Liver (tissue), 9 donors: ENCODE results near the gene CRLF3. TPM values are rescaled to one million over a fixed set of nuclear protein-coding genes. Genes with fewer than 3 reads are reported as not detected.

Experiments
- DNase-seq: peaks from one replicate; pipeline ENCODE4 v3.0.0-alpha.2; 2017; ENCODE audit warnings: low spot score
- H3K27ac ChIP-seq, 2 donors: one replicate each; pipeline ENCODE4 v1.7.0; 2013; ENCODE audit warnings: inconsistent platforms in 2 of 2, low read length in 2 of 2, control low read depth in 1 of 2, low read depth in 1 of 2, mild to moderate bottlenecking in 1 of 2
- H3K27me3 ChIP-seq, 4 donors: one replicate each; pipeline versions ENCODE4 v1.6.1 to v1.7.0; 2013; ENCODE audit warnings: low read length in 3 of 4, inconsistent platforms in 1 of 4, mild to moderate bottlenecking in 1 of 4, moderate library complexity in 1 of 4; ENCODE audit not compliant: control insufficient read depth in 4 of 4, insufficient read depth in 4 of 4
- H3K36me3 ChIP-seq, 4 donors: one replicate each; pipeline versions ENCODE4 v1.6.1 to v1.7.0; 2013; ENCODE audit warnings: low read length in 3 of 4, mild to moderate bottlenecking in 3 of 4, low read depth in 1 of 4, moderate library complexity in 1 of 4; ENCODE audit not compliant: control insufficient read depth in 4 of 4, insufficient read depth in 3 of 4
- H3K4me1 ChIP-seq, 4 donors: one replicate each; pipeline versions ENCODE4 v1.6.1 to v1.7.0; 2013; ENCODE audit warnings: low read length in 3 of 4, mild to moderate bottlenecking in 3 of 4, moderate library complexity in 1 of 4; ENCODE audit not compliant: control insufficient read depth in 4 of 4, insufficient read depth in 4 of 4
- H3K4me3 ChIP-seq, 3 donors: one replicate each; pipeline versions ENCODE4 v1.6.1 to v1.7.0; 2013; ENCODE audit warnings: low read length in 3 of 3, control low read depth in 1 of 3, low read depth in 1 of 3, mild to moderate bottlenecking in 1 of 3
- H3K9ac ChIP-seq, 2 donors: one replicate each; pipeline ENCODE4 v1.7.0; 2013; ENCODE audit warnings: low read length in 2 of 2, mild to moderate bottlenecking in 2 of 2, moderate library complexity in 2 of 2, control low read depth in 1 of 2, low read depth in 1 of 2
- H3K9me3 ChIP-seq, 4 donors: one replicate each; pipeline versions ENCODE4 v1.6.1 to v1.7.0; 2013; ENCODE audit warnings: low read length in 3 of 4; ENCODE audit not compliant: control insufficient read depth in 4 of 4
- EGR1 ChIP-seq, 2 donors: IDR thresholded peaks; 2 replicates each; pipeline ENCODE4 v1.6.1; 2016 to 2018; ENCODE audit warnings: antibody characterized with exemption in 2 of 2, low read depth in 2 of 2
- FOXA1 ChIP-seq: IDR thresholded peaks from 2 replicates; pipeline ENCODE4 v1.6.1; 2016; ENCODE audit warnings: antibody characterized with exemption
- FOXA2 ChIP-seq: IDR thresholded peaks from 2 replicates; pipeline ENCODE4 v1.6.1; 2016; ENCODE audit warnings: antibody characterized with exemption
- GABPA ChIP-seq, 2 donors: IDR thresholded peaks in 1 of 2; conservative IDR thresholded peaks in 1 of 2; 2 replicates each; pipeline ENCODE4 v1.6.1; 2016; ENCODE audit warnings: antibody characterized with exemption in 2 of 2, mild to moderate bottlenecking in 1 of 2, moderate library complexity in 1 of 2
- HNF4A ChIP-seq, 2 donors: conservative IDR thresholded peaks; 2 replicates each; pipeline ENCODE4 v1.6.1; 2016; ENCODE audit warnings: antibody characterized with exemption in 2 of 2, mild to moderate bottlenecking in 2 of 2
- HNF4G ChIP-seq: IDR thresholded peaks from 2 replicates; pipeline ENCODE4 v1.6.1; 2016; ENCODE audit warnings: antibody characterized with exemption
- JUND ChIP-seq, 2 donors: IDR thresholded peaks; 2 replicates each; pipeline ENCODE4 v1.6.1; 2016; ENCODE audit warnings: antibody characterized with exemption in 2 of 2
- MAX ChIP-seq: IDR thresholded peaks from 2 replicates; pipeline ENCODE4 v1.6.1; 2016; ENCODE audit warnings: antibody characterized with exemption
- NR2F2 ChIP-seq: IDR thresholded peaks from 2 replicates; pipeline ENCODE4 v1.6.1; 2016; ENCODE audit warnings: antibody characterized with exemption
- RAD21 ChIP-seq, 2 donors: IDR thresholded peaks; 2 replicates each; pipeline ENCODE4 v1.6.1; 2016; ENCODE audit warnings: antibody characterized with exemption in 2 of 2, mild to moderate bottlenecking in 2 of 2
- REST ChIP-seq: IDR thresholded peaks from 2 replicates; pipeline ENCODE4 v1.6.1; 2016; ENCODE audit warnings: antibody characterized with exemption, mild to moderate bottlenecking
- RXRA ChIP-seq, 2 donors: IDR thresholded peaks; 2 replicates each; pipeline ENCODE4 v1.6.1; 2017 to 2018; ENCODE audit warnings: antibody characterized with exemption in 2 of 2, mild to moderate bottlenecking in 1 of 2
- SP1 ChIP-seq: IDR thresholded peaks from 2 replicates; pipeline ENCODE4 v1.6.1; 2018; ENCODE audit warnings: antibody characterized with exemption, mild to moderate bottlenecking
- TAF1 ChIP-seq: conservative IDR thresholded peaks from 2 replicates; pipeline ENCODE4 v1.6.1; 2016; ENCODE audit warnings: antibody characterized with exemption, mild to moderate bottlenecking
- YY1 ChIP-seq: IDR thresholded peaks from 2 replicates; pipeline ENCODE4 v1.6.1; 2016; ENCODE audit warnings: antibody characterized with exemption, mild to moderate bottlenecking
- WGBS: extraction: QIAGEN DNeasy Blood & Tissue Kit; methylation state at CpG from one replicate; pipeline ENCODE4 v1.1.7; 2013; 5-methylcytosine and 5-hydroxymethylcytosine counted together
- polyA plus RNA-seq, 2 donors: library from polyadenylated mRNA; stranded (reverse) in 1 of 2; unstranded in 1 of 2; fragments of 200-250 nt in 1 of 2; fragments of >200 nt in 1 of 2; fragmentation: Nextera tagmentation in 1 of 2; extraction: Ambion mirVana in 1 of 2; gene quantifications; one replicate each; pipeline versions ENCODE4 v1.2.1 to v1.2.3, GENCODE V29; 2013 to 2015
- total RNA-seq, 2 donors: library from RNA; depleted of rRNA; stranded (reverse); fragments of >200 nt; gene quantifications; one replicate each; pipeline ENCODE4 v1.2.3, GENCODE V29; 2014
- TF ChIP-seq, protein P1 (sequence below): fragments of 150-350 bp; IDR thresholded peaks from 2 replicates; pipeline ENCODE4 v1.5.1; 2017; ENCODE audit warnings: improper control_type of control experiment, low read depth, low read length; ENCODE audit not compliant: missing input control
- TF ChIP-seq, protein P2 (sequence below): IDR thresholded peaks from 2 replicates; pipeline ENCODE4 v1.6.1; 2016; ENCODE audit warnings: antibody characterized with exemption
- TF ChIP-seq, protein P3 (sequence below): IDR thresholded peaks from 2 replicates; pipeline ENCODE4 v1.6.1; 2016; ENCODE audit warnings: antibody characterized with exemption
- donor health status: healthy.
- donor health status: healthy.
- donor health status: healthy.
- donor health status: healthy.
- donor health status: healthy.

Gene CRLF3
- total and polyA plus RNA-seq, 4 donors, result 2.4 to 26.5 (median 4.6) TPM

DNA sequence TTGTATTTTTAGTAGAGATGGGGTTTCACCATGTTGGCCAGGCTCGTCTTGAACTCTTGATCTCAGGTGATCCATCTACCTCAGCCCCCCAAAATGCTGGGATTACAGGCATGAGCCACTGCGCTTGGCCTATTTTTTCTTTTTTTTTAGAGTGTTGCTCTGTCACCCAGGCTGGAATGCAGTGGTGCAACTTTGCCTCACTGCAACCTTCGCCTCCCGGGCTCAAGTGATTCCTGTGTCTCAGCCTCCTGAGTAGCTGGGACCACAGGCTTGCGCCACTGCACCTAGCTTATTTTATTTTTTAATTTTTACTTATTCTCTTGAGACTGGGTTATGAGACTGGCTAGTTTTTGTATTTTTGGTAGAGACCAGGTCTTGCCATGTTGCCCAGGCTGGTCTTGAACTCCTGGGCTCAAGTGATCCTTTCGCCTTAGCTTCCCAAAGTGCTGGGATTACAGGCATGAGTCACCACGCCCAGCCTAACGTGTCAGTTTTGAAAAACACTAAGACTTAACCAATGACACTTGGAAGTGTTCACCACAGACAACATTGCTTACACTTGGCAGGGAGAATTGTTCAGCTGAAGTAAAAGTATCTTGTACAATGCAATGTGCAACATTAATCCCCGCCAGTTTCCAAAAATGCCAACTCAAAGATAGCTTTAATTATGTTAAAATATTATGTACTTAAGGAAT, 34.2 kb upstream of the CRLF3 start:
- H3K9me3 ChIP-seq, result no peaks in the 10 kb centered on the region
- DNase-seq, result no peak
- TF ChIP-seq FOXA1, result no peak
- TF ChIP-seq EGR1 (IDR thresholded peaks at IDR 0.05; ENCODE audit: low read depth in 2 of 2), result no peak
- TF ChIP-seq JUND (IDR thresholded peaks at IDR 0.05), result no peak
- TF ChIP-seq SP1, result no peak
- no peak for TF ChIP-seq MAX
- TF ChIP-seq REST, result no peak
- no peak for TF ChIP-seq RXRA (IDR thresholded peaks at IDR 0.05)
- TF ChIP-seq NR2F2, result no peak
- TF ChIP-seq YY1, result no peak
- no peak for TF ChIP-seq TAF1
- no peak for TF ChIP-seq FOXA2
- no peak for TF ChIP-seq RAD21 (IDR thresholded peaks at IDR 0.05)
- TF ChIP-seq GABPA (IDR thresholded peaks at IDR 0.05 in 1 of 2, conservative IDR thresholded peaks at IDR 0.05 in 1 of 2), result no peak
- TF ChIP-seq, protein P1, sequence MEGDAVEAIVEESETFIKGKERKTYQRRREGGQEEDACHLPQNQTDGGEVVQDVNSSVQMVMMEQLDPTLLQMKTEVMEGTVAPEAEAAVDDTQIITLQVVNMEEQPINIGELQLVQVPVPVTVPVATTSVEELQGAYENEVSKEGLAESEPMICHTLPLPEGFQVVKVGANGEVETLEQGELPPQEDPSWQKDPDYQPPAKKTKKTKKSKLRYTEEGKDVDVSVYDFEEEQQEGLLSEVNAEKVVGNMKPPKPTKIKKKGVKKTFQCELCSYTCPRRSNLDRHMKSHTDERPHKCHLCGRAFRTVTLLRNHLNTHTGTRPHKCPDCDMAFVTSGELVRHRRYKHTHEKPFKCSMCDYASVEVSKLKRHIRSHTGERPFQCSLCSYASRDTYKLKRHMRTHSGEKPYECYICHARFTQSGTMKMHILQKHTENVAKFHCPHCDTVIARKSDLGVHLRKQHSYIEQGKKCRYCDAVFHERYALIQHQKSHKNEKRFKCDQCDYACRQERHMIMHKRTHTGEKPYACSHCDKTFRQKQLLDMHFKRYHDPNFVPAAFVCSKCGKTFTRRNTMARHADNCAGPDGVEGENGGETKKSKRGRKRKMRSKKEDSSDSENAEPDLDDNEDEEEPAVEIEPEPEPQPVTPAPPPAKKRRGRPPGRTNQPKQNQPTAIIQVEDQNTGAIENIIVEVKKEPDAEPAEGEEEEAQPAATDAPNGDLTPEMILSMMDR, result no peak
- TF ChIP-seq HNF4G, result no peak
- TF ChIP-seq, protein P2, sequence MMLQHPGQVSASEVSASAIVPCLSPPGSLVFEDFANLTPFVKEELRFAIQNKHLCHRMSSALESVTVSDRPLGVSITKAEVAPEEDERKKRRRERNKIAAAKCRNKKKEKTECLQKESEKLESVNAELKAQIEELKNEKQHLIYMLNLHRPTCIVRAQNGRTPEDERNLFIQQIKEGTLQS, result no peak
- TF ChIP-seq, protein P3, sequence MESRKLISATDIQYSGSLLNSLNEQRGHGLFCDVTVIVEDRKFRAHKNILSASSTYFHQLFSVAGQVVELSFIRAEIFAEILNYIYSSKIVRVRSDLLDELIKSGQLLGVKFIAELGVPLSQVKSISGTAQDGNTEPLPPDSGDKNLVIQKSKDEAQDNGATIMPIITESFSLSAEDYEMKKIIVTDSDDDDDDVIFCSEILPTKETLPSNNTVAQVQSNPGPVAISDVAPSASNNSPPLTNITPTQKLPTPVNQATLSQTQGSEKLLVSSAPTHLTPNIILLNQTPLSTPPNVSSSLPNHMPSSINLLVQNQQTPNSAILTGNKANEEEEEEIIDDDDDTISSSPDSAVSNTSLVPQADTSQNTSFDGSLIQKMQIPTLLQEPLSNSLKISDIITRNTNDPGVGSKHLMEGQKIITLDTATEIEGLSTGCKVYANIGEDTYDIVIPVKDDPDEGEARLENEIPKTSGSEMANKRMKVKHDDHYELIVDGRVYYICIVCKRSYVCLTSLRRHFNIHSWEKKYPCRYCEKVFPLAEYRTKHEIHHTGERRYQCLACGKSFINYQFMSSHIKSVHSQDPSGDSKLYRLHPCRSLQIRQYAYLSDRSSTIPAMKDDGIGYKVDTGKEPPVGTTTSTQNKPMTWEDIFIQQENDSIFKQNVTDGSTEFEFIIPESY, result no peak
- no peak for TF ChIP-seq HNF4A (conservative IDR thresholded peaks at IDR 0.05)
- H3K36me3 ChIP-seq, result no peaks in the 10 kb centered on the region
- no peaks in the 10 kb centered on the region for H3K4me1 ChIP-seq
- no peaks in the 10 kb centered on the region for H3K27me3 ChIP-seq
- no peak overlapping the region for H3K9ac ChIP-seq
- 97% methylated on average over 9 of the region's 9 CpGs for WGBS
- no peak overlapping the region for H3K27ac ChIP-seq
- no peak overlapping the region for H3K4me3 ChIP-seq
